T-helper 1 cell treated with Interleukin-12 subunit alpha and Interleukin-12 subunit beta and Interleukin-4 antibody, amounts not matched to agents 30 ng/mL and 1 ng/mL, for 36 hours (primary cell): ENCODE measurements around the gene BEND3. TPM values are rescaled to one million over a fixed set of nuclear protein-coding genes. Genes with fewer than 3 reads are reported as not detected.
"Not testable (repeated sequence)": the region's sequence is repeated elsewhere in the genome, so short reads cannot be mapped to it uniquely, and the experiment has no call there.

Experiments used
- intact Hi-C: fragments of 100-400 bp; cut with micrococcal nuclease; formaldehyde crosslinking; loops from one replicate; pipeline ENCODE4 v1.15.1; 2024
- total RNA-seq: library from RNA; stranded (reverse); gene quantifications from 2 replicates; pipeline ENCODE4 v1.2.3, GENCODE V29; 2022

BEND3 gene
- total RNA-seq, 1 donor from 2014 or later = 4.0 TPM

DNA sequence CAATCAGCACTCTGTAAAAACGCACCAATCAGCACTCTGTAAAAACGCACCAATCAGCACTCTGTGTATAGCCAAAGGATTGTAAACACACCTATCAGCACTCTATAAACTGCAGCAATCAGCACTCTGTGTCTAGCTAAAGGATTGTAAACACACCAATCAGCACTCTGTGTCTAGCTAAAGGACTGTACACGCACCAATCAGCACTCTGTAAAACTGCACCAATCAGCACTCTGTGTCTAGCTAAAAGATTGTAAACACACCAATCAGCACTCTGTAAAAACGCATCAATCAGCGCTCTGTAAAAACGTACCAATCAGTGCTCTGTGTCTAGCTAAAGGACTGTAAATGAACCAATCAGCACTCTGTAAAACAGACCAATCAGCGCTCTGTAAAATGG, 30.9 kb downstream of the BEND3 start:
- intact Hi-C loops = not testable (repeated sequence)

- intact Hi-C loops = no loop called here
These were observed 31.4 kb downstream of the BEND3 start for GRCh38 chr6:107083921-107084320.

DNA sequence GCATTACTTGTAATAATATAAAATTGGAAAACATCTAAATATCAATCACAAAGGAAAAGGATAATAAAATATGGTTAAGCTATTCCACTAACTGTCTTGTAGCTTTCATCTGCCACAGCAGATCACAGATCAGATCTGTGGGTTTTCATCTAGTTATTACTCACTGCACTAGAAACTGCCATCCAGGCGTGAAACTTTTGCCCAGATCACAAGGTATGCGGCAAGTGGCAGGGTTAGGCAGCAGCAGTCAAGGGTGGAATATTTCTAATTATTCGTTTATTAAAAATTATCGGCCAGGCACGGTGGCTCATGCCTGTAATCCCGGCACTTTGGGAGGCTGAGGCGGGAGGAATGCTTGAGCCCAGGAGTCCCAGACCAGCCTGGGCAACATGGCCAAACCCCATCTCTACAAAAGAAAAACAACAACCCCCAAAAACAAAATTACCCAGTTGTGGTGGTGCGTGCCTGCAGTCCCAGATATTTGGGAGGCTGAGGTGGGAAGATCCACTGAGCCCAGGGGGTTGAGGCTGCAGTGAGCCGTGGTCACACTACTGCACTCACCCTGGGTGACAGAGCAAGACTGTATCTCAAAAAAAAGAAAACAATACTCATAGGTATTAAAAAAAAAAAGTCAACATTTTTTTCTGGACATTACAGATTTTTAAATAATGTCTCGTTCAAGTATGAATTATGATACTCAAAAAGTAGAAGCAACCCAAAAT, 32.1 kb downstream of the BEND3 start:
- intact Hi-C loops = no loop called here

DNA sequence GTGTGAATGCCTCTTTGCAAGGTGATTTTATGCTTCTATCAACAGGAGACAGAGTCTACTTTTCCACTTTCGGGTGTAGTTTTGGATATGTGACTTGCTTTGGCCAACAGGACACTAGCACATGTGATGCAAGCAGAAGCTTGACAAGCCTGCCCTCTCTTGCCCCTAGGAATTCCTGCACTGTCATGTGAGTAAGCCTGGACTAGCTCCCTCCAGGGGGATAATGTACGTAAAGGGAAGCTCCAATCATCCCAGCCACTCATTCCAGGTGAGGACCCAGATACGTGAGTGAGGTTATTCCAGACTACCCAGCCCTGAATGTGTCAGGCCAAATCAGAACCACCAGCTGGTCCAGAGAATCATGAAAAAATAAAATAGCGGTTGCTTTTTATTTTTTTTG, 33.3 kb downstream of the BEND3 start:
- intact Hi-C loops = no loop called here

GRCh38 chr6:107080036-107080435, 35.3 kb downstream of the BEND3 start:
- intact Hi-C loops = no loop called here

DNA sequence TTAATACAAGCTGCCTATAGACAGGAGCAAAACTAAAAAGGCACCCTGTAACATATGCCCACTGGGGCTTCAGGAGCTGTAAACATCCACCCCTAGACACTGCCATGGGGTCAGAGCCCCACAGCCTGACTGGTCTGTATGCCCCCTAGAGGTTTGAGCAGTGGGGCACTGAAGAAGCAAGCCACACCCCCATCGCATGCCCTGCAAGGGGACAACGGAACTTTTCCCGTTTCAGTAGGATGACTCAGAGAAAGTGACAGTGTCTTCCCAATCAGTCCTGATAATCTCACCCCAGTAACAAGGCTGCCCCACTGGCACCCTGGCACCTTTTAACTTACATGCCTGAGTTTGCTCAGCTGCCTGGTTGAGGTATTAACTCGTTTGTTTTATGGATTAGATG, 35.9 kb downstream of the BEND3 start:
- intact Hi-C loops = no loop called here

GRCh38 chr6:107077710-107078109, 37.6 kb downstream of the BEND3 start:
- intact Hi-C loops = no loop called here

DNA sequence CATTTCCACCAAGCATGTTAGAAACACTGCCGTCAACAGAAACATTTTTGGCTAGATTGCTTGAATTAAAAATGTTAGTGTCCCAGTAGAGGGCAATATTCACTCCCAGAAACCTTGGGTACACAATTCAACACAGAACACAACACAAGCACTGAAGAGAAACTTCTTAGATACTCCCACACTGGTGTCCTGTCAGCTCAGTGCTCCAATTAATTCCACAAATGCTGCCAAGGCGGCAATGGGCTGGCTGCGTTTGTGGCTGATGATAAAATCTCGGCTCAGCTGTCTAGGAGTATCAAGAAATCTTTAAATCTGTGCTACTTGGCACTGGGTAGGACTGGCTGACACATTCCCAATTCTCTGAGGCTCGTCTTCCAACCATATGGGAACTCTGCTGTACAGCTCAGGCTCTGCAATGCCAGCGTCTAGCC, 39.3 kb downstream of the BEND3 start:
- intact Hi-C loops = no loop called here

- intact Hi-C loops = no loop called here
These were observed 44.6 kb downstream of the BEND3 start for GRCh38 chr6:107070686-107071085.

- intact Hi-C loops = no loop called here
These were observed 45.4 kb downstream of the BEND3 start for GRCh38 chr6:107069631-107070548.

DNA sequence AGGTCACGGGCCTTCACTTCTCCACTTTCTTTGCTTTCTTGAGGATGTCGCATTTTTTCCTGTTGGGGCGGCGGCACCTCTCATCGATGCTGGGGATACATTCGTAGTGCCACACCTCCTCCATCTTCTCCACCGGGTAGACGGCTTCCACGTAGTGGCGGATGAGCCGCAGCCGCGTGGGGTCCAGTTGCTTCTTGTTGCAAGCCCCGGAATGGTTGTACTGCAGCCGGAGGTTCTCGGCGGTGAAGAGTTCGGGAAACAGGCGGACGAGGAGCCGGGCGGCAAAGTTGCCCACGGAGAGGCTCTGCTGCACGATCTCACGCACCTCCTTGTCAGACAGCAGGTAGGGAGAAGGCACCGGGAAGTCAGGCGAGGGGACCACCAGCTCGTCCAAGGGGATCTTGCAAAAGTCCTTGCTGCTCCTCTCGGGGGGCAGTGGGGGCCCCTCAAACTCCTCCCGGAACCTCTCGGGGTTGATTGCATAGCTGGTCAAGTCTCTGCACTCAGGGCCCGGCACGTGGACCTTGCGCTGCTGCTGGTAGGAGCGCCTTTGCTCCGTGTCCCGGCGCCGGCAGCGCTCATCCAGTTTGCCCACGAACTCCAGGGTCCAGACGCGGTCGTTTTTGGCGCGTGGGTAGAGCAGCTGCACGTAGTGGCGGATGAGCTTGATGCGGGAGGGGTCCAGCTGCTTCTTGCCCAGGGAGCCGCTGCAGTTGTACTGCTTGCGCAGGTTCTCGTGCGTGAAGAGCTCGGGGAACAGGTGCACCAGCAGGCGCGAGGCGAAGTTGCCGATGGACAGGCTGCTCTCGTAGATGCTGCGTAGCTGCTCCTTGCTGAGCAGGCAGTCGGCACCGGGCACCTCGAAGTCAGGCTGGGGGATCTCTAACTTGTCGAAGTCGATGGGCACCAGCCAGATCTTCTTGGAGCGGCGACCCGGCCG, 46.4 kb downstream of the BEND3 start:
- intact Hi-C loops = no loop called here

DNA sequence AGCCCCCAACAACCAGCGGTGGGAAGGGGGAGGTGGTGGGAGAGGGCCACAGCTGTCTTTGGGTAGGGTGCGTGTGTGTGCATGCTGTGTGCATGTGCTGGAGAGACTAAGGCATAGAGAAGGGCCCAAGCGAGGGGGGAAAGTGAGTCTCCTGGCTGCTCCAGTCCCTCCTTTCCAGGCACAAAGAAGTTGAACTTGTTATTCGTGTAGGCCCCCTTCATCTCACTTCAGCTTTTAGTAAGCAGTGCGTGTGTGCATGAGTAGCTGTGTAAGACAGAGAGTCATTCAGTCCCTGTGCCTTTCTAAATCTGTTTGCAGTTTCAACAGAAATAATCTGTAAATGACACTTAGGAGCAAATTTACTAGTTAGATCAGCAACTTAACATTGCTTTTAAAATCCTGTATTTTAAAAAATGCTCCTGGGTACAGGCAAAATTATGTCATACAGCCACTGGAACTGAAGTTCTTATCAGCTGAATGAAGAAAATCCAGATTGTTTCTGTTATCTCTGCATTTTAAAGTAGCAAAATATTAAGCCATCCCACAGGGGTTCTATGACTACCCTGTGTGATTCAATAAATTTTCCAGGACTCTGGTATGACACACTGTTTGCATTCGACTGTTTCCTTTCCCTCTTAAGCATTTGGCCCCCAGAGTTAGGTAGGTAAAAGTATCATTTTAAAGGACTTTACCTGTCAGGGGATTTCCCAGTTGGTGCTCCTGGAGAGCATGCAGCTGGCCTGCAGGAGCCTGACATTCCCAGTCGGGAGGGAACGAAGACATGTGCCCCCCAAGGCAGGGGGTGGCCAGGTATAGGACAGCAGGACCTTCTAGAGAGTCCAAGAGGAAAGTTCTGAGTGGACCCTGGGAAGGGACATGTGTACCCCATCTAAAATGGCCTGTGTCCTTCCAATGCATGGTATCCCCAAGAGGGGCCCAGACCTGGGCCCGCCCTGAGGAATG, 48.3 kb downstream of the BEND3 start:
- intact Hi-C loops = no loop called here

GRCh38 chr6:107064579-107065065, 50.7 kb downstream of the BEND3 start:
- intact Hi-C loops = loop anchor here (1.0 kb wide), 3 partner anchors 36 to 435 kb away; partner anchors contain the start of genes MTRES1, QRSL1 and RTN4IP1

DNA sequence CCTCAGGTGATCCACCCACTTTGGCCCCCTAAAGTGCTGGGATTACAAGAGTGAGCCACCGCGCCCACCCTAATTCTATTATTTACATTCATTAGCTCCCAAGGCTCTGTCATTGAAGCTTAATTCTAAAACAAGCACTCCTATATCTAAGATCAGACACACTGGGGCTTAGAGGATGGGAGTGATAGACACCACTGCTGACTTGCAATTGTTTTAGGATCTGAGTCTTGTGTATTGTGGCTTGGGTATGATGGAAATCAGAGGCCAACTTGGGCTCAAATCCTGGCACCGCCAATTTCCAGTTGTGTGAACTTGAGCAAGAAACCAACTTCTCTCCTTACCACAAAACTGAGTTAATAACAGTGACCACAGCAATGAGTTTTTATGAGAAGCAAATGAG, 52.6 kb downstream of the BEND3 start:
- intact Hi-C loops = no loop called here

DNA sequence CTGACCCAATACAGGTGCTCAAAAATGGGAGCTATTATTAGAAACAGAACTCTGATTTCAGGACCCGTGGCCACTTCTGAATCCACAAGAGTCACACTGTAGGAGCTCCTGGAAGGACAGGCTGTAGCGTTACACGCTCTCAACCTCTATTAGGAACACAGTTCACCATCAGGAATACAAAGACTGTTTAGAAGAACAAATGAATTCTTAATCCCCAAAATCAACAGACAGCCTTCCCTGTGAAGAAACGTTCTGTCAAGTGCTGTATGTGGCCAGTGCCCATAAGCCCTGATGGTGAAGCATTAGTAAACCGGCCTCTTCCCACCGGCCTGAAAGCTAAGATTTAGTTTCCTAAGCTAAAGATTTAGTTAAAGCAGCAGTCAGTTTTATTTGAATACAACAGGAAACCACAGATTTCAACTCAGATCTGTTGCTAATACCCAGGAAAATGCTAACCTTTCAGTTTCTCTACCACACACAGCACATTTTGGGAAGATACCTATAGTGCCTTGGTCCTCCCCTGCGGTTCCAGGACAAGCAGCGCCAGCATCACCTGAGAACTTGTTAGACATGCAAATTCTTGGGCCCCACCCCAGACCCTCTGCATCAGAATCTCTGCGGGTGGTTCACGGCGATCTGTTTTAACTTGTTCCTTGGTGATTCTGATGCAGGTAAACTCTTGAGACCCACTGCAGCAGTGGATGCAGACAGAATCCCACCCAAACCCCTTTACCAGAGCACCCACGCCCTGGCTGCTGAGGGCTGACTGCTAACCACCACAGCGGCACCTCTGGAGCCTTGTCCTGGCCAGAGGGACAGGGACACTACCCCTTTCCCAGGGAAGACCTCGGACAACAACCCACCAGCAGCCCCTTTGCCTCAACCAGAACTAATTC, 53.9 kb downstream of the BEND3 start:
- intact Hi-C loops = no loop called here

DNA sequence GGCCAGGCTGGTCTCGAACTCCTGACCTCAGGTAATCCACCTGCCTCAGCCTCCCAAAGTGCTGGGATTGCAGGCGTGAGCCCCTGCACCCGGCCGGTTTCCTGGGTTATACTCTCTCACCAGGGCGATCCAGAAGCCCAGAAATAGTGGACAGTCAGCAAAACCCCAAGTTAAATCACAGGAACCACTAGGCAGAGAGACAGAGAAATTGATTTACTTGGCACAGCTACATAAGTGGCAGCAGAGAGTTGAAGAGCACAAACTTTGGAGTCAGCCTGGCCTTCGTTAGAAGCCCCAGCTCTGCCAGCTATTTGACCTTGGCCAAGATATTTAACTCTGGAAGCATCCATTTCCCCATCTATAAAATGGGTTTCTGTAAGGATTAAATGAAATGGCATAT, 54.6 kb downstream of the BEND3 start:
- intact Hi-C loops = no loop called here

DNA sequence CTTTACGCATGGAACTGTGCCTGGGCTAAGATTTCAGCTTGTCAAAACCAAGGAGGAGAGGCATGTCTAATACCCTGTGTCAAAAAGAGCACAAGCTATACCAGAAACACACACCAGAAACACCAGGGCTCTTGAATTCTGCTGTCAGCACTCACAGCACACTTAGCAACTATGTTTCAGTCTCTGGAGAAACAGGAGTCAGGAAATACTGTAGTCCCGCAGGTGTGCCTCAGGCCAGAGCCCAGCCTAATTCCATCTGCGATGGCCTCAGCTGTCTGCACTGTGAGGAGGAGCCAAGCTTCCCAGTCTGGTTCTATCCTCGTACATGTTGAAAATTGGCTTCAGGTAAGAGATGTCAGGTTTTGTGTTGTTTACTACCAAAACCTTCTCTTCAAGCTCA, 55.7 kb downstream of the BEND3 start:
- intact Hi-C loops = no loop called here

- intact Hi-C loops = no loop called here
These were observed 57.6 kb downstream of the BEND3 start for GRCh38 chr6:107057679-107058078.

DNA sequence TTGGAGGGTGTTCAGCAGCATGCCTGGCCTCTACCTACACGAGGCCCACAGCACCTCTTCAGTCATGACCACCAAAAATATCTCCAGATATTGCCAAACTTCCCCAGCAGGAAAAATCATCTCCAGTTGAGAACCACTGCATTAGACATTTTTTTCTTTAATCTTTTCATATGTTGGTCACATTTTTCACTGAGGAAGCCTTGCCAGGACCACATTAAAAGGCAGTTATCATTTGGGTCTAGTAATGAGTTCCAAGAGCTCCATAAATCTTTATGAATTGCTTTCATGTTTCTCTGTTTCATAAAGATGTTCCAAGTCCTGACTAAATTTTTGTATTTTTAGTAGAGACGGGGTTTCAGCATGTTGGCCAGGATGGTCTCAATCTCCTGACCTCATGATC, 58.5 kb downstream of the BEND3 start:
- intact Hi-C loops = no loop called here
